ENCODE data around the gene FAM184A.
A peak's percentile ranks its signal among the peaks of the same experiment; 100 is the strongest.
"Not testable (repeated sequence)": the region's sequence is repeated elsewhere in the genome, so short reads cannot be mapped to it uniquely, and the experiment has no call there.

Gene FAM184A

GRCh38 chr6:119078376-119079282 is at the start of gene FAM184A:
FAM184A (minus strand) TSS chr6:119078664; CDS start chr6:119078299, 365 bp downstream.
- peak; percentile 71 to 74 for DNase-seq

GRCh38 chr6:119127627-119128026 is 49.2 kb upstream of the FAM184A start:
- DNase-seq = no peak

GRCh38 chr6:119126826-119127225 is 48.4 kb upstream of the FAM184A start:
- no peak for DNase-seq

- no peak for DNase-seq
Measured at GRCh38 chr6:119126140-119126539, 47.7 kb upstream of the FAM184A start.

- no peak for DNase-seq
Measured at GRCh38 chr6:119125576-119125975, 47.1 kb upstream of the FAM184A start.

GRCh38 chr6:119124079-119124824 is 45.8 kb upstream of the FAM184A start:
- DNase-seq = no peak

GRCh38 chr6:119122336-119122735 is 43.9 kb upstream of the FAM184A start:
- DNase-seq = no peak

GRCh38 chr6:119121367-119121766 is 42.9 kb upstream of the FAM184A start:
- DNase-seq = no peak

GRCh38 chr6:119119989-119120388 is 41.5 kb upstream of the FAM184A start:
- no peak for DNase-seq

- DNase-seq = not testable (repeated sequence)
Measured at GRCh38 chr6:119119062-119119461, 40.6 kb upstream of the FAM184A start.

- DNase-seq = no peak
Measured at GRCh38 chr6:119116712-119117281, 38.3 kb upstream of the FAM184A start.

GRCh38 chr6:119113961-119114360 is 35.5 kb upstream of the FAM184A start:
- no peak for DNase-seq

- no peak for DNase-seq
Measured at GRCh38 chr6:119112812-119113530, 34.5 kb upstream of the FAM184A start.

- peak in 1 of 2 donors; percentile 48 for DNase-seq
Measured at GRCh38 chr6:119110601-119111548, 32.4 kb upstream of the FAM184A start.

GRCh38 chr6:119109654-119110325 is 31.3 kb upstream of the FAM184A start:
- no peak for DNase-seq

GRCh38 chr6:119108076-119108475 is 29.6 kb upstream of the FAM184A start:
- no peak for DNase-seq

GRCh38 chr6:119105282-119105681 is 26.8 kb upstream of the FAM184A start:
- DNase-seq = no peak

- no peak for DNase-seq
Measured at GRCh38 chr6:119102901-119103300, 24.4 kb upstream of the FAM184A start.

- no peak for DNase-seq
Measured at GRCh38 chr6:119100115-119100514, 21.7 kb upstream of the FAM184A start.

GRCh38 chr6:119097815-119098361 is 19.4 kb upstream of the FAM184A start:
- peak in 1 of 2 donors; percentile 8 for DNase-seq

Data from stimulated activated CD4-positive, alpha-beta T cell treated with anti-CD3 and anti-CD28 coated beads, Interleukin-2, amount 100 ng/mL, for 24 hours (primary cell).